HG02852 (cell line): Measurements from ENCODE around the gene MAP3K4.

ENCODE experiments used
- ATAC-seq: cut with Tn5 transposase; IDR thresholded peaks from one replicate; pipeline ENCODE4 v1.9.1; 2021; ENCODE audit warnings: mild to moderate bottlenecking, moderate library complexity; ENCODE audit not compliant: unreplicated experiment

MAP3K4 gene

DNA sequence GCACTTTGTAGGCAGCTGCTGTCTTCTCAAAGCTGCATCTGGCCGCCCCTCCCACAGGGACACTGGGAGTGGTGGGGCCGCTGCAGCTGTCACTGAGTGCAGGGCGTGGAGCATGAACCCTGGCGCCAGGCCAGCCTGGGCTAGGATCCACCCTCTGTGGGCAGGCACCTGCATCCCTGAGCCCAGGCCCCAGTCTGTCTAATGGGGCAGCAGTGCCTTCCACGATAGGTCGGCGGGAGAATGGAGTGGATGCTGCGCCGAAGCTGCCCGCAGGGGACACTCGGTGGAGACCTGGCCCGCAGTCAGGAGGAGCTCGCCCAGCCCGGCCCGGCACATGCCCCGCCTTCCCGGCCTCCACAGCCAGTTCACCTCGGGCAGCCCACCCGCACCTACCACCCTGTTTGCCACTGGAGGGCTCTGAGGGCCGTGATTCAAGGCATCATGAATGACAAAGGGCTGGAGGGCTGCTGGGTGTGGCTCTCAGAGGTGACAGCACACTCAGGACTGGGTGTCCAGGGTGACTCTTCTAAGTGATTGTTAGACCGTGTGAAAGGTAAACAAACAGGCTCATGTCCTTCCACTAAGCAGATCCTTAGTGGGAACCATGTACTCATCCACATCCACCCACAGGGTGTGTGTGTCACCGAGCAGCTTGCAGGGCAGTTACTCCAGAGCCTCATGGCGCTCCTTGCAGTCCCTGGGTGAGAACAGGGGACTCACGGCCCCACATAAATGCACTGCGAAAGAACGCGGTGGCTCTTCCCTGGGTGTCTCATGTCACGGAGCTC lies 148.4 kb downstream of the MAP3K4 start:
- no peak for ATAC-seq

DNA sequence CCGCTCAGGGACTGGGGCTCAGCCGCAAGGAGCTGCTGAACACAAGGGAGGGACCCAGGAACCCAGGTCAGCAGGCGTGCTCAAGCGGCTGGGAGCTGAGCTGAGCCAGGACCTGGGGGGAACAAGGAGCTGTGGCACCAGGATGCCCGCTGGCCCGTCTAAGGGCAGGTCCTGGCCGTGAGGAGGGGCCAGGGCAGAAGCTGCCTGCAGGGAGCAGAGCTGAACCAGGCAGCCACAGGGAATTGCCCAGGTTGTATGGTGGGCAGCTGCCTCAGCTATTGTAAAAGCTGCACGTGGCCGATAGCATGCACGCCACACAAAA lies 148.9 kb downstream of the MAP3K4 start:
- no peak for ATAC-seq

DNA sequence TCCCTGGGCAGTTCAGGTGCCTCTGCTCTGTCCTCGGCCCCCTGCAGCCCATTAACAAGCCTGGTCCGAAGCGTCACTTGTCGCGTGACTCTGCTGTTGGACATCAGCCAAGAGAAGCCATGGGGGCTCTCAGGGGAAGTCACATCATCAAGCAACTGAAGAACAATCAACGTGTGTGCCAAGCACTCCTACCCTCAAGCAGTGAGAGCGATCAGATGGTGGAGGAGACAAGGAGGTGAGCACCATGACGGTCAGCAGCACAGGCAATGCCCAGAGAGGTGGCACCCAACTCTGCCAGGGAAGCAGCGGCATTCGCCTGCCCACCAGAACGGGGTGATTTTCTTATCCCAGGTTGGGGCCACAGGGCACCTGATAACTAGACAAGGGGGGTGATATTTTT lies 149.6 kb downstream of the MAP3K4 start:
- no peak for ATAC-seq

DNA sequence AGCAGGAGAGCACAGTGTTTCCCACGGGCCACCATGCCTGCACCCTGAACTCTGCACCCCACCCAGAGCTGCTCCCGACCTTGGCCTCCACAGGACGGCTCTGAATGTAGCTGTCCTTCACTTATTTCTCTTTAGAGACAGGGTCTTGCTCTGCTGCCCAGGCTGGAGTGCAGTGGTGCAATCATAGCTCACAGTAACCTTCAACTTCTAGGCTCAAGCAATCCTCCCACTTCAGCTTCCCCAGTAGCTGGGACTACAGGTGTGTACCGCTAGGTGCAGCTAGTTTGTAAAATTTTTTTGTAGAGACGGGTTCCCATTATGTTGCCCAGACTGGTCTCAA lies 151.4 kb downstream of the MAP3K4 start:
- no peak for ATAC-seq

DNA sequence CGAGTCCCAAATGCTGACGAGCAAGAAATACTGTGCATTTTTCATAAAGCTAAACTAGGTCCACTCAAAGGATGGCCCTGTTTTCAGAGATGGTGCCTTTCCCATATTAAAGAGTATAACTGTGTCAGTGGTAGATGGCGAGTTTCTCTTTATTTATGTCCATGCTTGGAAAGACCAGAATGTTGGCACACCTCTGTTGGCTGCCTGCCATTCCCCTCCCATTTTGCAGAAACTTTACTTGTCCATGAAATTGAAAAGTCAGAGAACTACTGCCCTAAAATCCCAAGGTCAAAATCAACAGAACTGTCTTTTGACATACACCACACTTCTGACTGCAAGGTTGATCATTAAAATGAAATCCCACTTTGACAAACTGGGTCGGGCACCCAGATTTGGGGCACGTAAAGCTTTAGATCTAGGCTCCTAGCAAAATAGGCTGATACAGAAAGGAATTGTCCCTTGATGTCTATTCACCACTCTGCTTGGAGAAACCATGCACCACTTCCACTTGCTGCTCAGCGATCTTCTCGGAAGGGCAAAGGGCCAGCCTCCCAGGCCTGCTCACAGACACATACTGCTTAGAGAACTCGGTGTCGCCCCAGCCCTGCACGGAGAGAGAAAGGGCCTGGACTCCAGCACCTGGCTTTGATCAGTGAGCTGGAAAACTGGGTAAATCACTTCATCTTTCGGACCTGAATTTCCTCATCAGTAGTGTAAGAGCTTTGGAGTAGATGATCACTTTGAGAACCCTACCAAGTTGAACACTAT lies 152.3 kb downstream of the MAP3K4 start:
- ATAC-seq, result no peak

DNA sequence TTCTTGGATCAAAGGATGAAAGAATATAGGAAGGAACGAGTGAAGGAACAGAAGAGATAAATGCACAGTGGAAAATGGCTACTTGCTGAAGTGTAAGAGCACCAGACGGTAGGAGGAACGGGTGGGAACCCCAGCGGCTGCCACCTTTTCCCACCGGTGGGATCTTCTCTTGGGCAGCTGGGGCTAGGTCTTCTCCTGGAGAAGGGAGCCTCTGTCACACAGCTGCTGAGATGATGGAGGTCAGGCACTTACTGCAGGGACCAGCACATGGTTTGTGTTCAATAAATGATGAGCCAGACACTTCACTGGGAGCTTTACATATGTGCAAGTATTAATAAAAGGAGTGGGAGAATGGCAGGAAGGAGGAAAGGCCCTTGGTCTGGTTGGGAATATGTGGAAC lies 158.6 kb downstream of the MAP3K4 start:
- ATAC-seq, result no peak

DNA sequence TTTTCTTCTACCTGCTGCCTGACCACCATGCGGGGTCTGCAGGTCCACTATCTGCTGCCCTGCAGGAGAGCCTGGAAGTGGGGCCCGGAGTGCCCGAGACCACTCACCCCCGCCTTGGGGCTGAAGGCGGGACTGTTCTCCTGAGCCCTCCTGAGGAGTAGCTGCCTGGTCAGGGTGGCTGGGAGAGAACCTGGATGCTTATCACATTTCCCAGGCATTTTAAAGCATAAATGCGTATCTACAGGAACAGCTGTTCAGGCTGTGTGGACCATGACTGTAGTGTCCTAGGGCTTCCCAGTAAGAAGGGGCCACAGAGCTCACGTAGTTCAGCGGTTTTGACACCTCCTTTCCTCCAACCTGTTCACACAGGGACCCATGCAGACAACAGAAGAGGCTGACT lies 159.0 kb downstream of the MAP3K4 start:
- no peak for ATAC-seq

DNA sequence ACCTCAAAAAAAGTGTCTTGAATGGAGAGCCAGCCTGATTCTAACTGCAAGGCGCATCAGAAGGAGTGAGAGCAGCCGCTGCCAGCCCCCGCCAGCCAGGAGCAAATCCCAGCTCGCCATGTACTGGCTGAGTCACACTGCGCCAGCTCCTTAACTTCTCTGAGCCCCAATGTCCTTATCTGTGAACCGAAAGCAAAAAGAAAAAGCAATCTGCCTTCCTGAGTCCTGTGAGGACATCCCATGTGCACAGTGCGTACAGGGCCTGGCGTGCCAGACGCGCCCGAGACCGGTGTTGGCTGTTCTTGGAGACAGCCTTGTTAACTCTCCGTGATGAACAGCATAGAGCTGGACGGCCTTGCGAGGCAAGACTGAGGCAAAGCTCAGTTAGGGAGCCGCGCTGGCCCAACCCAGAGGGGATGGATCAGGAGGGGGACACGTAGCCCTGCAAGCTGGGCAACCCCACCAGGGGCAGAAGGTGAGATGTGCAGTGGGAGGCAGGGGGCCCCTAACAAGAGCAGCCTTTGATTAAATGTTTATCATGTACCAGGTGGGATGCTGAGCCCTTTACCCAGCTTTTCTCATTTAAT lies 159.6 kb downstream of the MAP3K4 start:
- ATAC-seq, result no peak

DNA sequence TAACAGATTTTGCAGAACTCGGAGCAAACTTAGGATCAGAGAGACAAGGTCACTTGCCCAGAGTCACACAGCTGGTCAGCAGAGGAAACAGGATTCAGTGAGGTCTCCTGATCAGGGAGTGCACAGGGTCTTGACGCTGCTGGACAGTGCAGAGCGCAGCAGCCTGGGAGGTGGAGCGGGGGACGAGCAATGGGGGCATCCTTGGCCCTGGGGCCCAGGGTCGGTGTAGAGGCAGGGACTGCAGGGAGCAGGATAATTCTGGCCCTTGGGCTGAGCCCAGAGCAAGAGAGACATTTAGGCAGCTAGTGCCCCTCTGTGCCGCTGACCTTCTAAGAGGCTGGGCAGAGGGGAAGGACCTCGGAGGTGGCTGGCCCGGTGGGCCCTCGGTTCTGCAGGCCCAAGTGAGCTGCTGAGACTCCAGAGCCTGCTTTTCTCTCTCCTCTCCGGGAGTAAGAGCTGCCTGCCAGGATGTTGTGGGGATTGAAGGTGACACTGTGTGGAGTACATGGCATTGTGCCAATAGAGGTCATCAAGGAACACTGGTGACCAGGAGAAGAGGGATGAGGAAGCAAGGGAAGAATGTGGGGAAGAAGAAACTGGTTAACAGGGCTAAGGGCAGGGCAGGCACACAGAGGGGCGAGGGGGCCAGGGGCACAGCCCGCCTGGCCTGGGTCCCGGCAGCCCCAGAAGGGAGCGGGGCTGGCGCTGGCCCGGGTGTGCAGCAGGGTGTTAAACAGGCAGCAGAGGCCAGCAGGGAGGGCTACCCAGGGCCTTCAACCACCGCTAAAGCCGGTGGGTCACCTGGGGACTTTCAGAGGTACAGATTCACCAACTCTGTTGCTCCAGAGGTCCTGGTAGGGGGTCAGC lies 160.3 kb downstream of the MAP3K4 start:
- no peak for ATAC-seq

DNA sequence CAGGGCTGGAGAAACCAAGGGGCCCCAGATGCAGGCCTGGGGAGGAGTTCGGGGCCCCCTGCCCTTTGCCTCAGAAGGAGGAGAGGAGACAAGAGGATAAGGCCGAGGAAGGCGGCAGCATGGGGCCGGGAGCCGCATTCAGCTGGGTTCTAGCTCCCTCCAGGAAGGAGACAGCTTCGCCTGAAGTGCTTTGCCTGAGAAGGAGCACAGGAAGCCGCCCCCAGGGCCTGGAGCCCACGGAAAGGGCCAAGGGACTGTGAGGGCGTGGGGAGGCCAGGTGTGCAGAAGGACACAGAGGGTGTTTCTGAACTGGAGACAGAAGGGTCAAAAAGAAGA lies 160.9 kb downstream of the MAP3K4 start:
- ATAC-seq, result no peak

DNA sequence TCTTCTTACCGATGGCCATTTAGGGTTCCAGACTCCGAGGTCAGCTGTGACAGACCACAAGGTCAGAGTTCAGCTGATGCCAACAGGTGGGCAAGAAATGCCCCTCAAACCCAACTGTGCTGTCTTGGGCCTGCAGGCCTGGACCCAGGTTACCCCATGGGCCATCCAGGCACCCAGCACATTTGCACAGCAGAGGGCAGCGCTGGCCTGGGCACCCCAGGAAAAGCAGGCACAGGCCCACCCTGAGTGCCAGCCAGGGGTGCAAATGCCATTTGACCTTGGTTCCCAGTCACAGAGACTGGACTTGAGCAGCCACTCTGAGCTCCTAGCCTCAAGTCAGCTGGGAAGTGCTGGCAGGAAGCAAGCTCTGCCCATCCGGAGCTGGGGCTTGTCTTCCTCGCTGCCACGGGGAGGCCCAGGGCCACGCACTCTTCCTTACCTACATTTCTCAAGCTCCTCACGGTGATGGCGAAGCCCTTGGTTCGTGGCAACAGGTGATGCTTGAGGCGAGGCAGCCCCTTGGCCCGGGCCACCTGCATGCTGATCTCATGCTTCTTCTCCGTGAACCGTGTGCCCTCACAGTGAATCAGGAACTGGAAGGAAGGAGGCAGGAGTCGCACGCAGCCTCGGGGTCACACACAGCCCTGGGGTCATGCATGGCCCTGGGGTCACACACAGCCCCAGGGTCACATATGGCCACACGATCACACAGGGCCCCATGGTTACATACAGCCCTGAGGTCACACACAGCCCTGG lies 161.5 kb downstream of the MAP3K4 start:
- ATAC-seq, result no peak

DNA sequence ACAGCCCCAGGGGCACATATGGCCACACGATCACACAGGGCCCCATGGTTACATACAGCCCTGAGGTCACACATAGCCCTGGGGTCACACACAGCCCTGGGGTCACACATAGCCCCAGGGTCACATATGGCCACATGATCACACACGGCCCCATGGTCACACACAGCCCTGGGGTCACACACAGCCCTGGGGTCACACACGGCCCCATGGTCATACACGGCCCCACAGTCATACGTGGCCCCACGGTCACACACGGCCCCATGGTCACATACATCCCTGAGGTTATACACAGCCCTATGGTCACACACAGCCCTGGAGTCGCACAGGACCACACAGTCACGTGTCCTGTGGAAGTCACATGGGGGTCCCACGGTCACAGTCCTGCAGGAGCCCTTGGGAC lies 162.2 kb downstream of the MAP3K4 start:
- no peak for ATAC-seq

DNA sequence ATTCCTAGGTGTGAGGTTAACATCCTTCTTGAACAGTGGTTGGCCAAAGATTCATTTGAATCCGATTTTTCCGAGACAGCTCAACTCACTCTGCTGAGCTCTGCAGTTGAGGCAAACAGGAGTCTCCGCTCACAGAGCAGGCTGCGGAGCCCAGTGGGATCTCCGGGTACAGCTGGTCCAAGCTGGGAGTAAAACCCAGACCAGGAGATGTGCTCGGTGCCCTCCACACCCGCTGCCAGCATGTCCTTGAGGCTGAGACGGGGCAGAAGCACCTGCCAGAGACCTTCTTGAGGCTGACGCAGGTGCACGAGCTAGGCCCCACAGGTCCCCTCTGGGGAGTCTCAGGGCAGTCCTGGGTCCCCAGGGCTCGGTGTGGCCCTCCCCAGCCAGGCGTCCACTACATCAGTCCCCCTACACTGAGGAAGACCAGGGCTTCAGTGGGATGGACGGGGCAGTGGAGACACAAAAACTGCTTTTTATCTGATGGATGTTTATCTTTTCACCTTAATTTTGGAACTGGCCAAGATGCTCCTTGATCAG lies 163.3 kb downstream of the MAP3K4 start:
- no peak for ATAC-seq

DNA sequence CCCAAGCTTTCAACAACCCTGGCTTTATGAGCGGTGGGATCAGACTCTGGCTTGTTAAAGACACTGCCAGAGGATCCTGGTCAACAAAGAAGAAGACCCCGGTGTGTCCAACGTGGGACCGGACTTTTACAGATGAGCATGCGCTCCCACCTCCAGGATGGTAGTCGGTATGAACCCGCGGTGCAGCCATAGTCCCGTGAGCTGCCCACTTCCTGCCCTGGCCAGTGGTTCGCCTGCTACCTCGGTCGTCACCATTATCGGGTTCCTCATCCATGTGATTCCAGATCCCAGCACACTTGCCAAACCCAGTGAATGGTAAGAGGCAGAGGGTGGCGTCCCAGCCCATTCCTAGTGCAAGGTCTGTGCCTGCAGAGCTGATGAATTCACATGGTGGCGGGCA lies 169.6 kb downstream of the MAP3K4 start:
- no peak for ATAC-seq

DNA sequence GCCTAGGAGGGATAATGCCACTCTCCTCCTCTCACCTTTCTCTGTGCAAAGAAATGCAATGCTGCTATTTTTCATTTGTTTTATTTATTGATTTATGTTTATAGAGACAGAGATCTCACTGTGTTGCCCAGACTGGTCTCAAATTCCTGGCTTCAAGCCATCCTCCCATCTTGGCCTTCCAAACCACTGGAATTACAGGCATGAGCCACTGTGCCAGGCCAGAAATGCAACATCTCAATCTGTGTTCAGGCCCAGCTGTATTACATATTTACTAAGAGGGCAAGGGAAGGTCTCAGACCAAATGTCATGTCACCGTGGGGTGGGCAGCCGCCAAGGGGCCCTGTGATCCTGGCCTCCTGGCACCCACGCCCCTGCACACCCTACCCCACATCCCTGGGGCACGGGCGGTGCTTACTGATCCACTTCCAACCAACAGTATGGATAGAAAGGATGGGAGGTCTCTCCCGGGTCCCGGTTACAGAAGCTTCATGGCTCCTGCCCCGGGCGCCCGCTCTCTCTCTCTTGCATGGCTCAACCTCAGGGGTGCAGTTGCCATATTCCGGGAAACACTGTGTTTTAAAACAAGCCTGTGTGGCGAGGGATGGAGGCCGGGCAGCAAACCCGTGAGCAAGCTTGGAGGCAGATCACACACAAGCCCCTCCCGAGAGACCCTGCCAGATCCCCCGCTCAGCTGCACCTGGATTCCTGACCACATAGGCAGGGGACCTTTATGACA lies 170.5 kb downstream of the MAP3K4 start:
- no peak for ATAC-seq

DNA sequence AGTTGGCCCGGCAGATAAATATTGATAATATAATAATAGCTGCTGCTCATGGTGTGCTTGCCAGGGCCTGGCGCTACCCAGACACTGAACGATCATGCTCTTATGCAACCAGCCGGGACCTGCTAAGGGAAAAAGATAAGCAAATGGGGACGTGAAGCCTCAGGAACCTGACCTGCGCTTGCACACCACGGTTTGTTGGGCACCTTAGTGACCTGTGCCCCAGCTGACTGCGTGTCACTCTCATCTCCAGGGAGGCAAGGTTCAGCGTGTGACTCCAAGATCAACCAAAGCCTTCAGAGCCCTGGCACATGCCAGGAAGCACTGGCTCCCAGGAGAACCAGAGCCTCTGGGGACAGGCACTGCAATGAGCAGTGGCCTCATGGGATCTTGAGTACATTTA lies 171.2 kb downstream of the MAP3K4 start:
- no peak for ATAC-seq

DNA sequence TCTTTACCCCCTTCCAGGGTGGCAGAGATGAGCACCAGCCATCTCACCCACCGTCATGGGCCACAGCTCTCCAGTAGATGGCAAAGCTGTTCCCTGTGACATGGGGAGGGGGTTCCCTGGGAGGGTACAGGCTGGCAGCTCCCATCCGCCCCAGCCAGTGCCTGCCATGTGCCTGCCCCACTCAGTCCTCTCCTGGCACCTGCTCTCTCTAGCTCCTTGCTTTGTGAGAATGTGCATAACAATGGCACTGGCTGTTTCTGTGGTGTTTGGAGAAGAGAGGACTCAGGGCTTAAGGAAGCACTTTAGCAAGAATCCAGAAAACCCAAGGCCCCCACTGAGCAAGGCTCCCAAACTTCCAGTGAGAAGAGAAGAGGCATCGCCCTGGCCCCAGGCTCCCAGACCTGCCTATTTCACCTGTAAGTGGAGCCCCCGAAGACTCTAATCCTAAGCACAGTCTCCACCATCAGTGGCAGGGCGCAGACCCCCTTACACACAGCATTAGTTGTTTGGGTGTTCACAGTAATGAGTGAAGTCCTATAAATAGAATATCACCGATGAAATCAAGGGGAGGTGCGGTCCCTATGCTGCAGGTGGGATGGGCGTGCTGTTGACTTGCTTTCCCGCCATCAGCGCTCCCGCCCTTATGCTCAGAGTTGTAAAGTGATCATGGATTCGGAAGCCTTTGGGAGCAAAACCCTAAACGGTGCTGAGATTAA lies 172.1 kb downstream of the MAP3K4 start:
- no peak for ATAC-seq

DNA sequence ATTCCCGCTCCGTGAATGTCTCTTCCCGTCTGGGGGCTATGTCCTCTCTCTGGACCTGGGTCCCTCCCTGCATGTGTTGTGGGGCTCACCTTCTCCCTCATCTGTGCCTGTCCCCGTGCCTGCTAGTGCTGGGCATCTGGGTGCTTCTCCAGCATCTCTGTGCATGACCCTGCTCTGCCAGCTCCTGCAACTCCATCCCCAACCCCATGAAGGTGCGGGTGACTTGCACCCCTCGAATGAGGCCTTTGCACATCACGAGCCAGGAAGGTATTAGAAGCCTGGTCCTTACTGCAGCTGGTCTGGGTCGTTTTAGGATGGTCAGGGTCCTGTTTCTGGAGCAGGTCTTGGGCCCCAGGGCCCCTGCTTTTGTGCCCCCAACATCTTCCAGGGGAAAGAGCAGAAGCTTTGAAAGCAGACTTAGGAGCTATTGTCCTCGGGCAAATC lies 172.6 kb downstream of the MAP3K4 start:
- no peak for ATAC-seq

DNA sequence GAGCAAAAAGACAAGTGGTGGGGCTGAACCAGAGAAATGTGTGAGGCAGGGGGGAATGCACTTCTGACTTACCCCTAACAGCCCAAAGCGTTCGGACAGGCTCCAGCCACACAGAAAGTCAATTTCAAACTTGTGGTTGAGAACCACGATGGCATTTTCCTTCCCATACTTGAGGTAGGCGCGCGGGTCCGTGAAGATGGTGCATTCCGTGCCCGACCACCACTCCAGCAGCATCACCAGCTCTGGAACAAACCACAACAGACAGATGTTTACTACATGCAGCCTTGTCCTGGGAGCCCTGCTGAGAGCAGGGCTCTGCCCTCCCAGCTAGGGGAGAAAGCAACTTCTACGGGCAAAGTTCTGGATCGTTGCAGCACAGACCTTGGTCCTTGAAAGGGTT lies 174.6 kb downstream of the MAP3K4 start:
- no peak for ATAC-seq
